ENCODE data around the gene KCNN3.

Gene KCNN3

DNA sequence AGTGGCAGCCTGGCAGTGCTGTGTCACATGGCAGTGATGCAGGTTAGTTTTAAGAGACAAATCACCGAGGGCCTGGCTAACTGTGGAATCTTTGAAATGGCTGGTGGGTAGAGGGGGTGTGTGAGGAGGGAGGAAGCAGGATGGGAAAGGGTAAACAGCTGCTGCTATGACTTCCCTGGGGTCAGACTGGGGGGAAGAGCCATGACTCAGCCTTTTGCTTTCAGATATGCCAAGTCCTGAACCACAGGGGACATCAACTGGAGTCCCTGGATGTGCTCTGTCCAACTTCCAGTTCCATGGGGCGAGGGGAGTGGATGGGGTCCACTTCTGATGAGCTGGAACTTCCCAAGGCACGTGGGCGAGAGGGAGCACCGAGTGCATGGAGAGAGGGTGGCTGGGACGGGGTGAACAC, 141.0 kb downstream of the KCNN3 start:
- H3K4me3 ChIP-seq (ENCODE audit: low read depth in 1 of 5, low read length in 5 of 5): no peak overlapping the region
- H3K36me3 ChIP-seq (ENCODE audit: control insufficient read depth in 5 of 5, insufficient read depth in 5 of 5, low read length in 5 of 5): no peaks in the 10 kb centered on the region
- H3K27ac ChIP-seq (ENCODE audit: low read depth, low read length): no peak overlapping the region
- H3K9me3 ChIP-seq (ENCODE audit: control insufficient read depth in 5 of 5, low read length in 5 of 5): no peaks in the 10 kb centered on the region
- peaks cover 4 to 61% (median 15%) of the 10 kb centered on the region in 5 donors for H3K4me1 ChIP-seq (ENCODE audit: control insufficient read depth in 5 of 5, insufficient read depth in 5 of 5, low read length in 5 of 5)
- peaks cover 0 to 11% (median 8%) of the 10 kb centered on the region in 5 donors for H3K27me3 ChIP-seq (ENCODE audit: control insufficient read depth in 5 of 5, insufficient read depth in 4 of 5, low read length in 5 of 5)
- H3K9ac ChIP-seq (ENCODE audit: low read length in 5 of 5): no peak overlapping the region

DNA sequence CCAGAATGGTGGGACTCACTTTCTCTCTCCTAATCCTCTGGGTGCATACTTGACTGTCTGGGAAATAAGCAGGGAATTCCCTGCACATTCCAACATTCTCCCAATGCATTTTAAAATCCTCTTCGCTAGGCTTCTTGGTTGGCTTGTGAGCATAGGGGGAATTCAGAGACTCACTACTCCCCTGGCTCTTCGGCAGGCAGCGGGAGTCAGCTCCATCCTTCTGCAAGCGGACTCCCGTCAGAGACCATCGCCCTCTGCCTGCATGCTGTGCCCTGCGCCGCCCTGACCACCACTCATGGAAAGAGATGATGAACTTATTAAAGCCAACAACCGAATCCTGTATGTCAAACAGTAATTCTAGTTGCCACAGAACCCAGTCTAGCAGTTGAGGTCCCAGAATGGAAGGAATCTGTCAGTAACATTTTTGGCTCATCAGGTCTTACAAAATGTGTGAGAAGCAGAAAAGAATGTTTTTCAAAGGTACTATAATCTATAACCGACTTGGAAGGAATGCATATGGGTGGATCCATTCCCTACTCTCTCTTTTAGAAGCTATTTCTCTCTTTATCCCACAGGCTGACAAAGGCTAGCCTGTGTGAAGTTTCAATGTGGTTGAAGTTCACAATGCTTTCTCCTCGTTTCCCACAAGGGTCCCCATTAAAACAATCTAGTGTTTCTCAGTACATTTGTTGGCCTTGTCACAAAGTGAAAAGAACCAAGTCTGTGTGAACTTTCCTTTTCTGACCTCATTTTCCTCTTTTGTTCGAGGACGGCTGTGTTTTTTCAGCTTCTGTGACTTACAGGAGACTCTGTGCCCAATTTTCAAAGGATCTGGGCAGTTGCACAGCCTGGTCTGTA, 143.0 kb downstream of the KCNN3 start:
- H3K9ac ChIP-seq (ENCODE audit: low read length in 5 of 5): no peak overlapping the region
- H3K4me3 ChIP-seq (ENCODE audit: low read depth in 1 of 5, low read length in 5 of 5): no peak overlapping the region
- no peak overlapping the region for H3K27ac ChIP-seq (ENCODE audit: low read depth, low read length)
- H3K27me3 ChIP-seq (ENCODE audit: control insufficient read depth in 5 of 5, insufficient read depth in 4 of 5, low read length in 5 of 5): peaks cover 0 to 11% (median 6%) of the 10 kb centered on the region in 5 donors
- no peaks in the 10 kb centered on the region for H3K9me3 ChIP-seq (ENCODE audit: control insufficient read depth in 5 of 5, low read length in 5 of 5)
- H3K4me1 ChIP-seq (ENCODE audit: control insufficient read depth in 5 of 5, insufficient read depth in 5 of 5, low read length in 5 of 5): peaks cover 4 to 47% (median 15%) of the 10 kb centered on the region in 5 donors
- H3K36me3 ChIP-seq (ENCODE audit: control insufficient read depth in 5 of 5, insufficient read depth in 5 of 5, low read length in 5 of 5): no peaks in the 10 kb centered on the region

DNA sequence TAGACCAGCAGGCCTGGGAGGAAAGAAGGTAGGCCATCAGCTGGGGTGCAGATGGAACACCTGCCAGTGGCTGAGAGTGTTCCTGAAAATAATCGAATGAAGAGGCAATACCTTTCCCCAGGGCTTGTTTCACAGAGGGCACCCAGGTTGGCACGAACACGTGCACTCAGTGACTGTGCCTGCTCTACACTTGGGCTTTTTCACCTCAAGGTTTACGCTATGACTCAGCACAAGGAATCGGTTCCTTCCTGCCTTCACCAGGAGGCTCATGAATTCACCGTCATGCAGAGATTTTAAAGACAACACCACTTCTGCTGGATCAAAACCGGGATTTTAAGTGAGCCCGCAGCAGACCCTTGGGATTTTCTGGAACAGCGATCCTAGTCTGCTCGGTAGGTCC, 143.6 kb downstream of the KCNN3 start:
- peaks cover 4 to 46% (median 15%) of the 10 kb centered on the region in 5 donors for H3K4me1 ChIP-seq (ENCODE audit: control insufficient read depth in 5 of 5, insufficient read depth in 5 of 5, low read length in 5 of 5)
- no peak overlapping the region for H3K9ac ChIP-seq (ENCODE audit: low read length in 5 of 5)
- no peak overlapping the region for H3K4me3 ChIP-seq (ENCODE audit: low read depth in 1 of 5, low read length in 5 of 5)
- H3K9me3 ChIP-seq (ENCODE audit: control insufficient read depth in 5 of 5, low read length in 5 of 5): no peaks in the 10 kb centered on the region
- no peak overlapping the region for H3K27ac ChIP-seq (ENCODE audit: low read depth, low read length)
- no peaks in the 10 kb centered on the region for H3K36me3 ChIP-seq (ENCODE audit: control insufficient read depth in 5 of 5, insufficient read depth in 5 of 5, low read length in 5 of 5)
- peaks cover 0 to 11% (median 3%) of the 10 kb centered on the region in 5 donors for H3K27me3 ChIP-seq (ENCODE audit: control insufficient read depth in 5 of 5, insufficient read depth in 4 of 5, low read length in 5 of 5)

DNA sequence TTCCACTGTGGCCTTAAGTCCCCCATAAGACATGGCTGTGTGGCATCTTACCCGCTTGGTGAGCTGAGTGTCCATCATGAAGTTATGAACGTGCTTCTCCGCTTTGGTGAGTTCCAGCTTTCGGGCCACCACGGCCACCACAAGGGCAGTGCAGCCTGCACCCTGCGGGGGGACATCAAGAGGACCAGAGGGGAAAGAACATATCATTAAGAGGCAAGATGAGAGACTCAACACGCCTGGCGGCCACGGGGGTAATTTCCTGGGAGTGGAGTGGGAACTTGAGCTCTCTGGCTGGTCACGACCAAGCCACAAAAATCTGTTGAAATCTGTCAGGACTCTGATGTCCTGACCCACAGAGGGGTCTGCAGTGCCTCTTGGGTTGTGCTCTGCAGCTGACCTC, 144.2 kb downstream of the KCNN3 start:
- peaks cover 4 to 44% (median 9%) of the 10 kb centered on the region in 5 donors for H3K4me1 ChIP-seq (ENCODE audit: control insufficient read depth in 5 of 5, insufficient read depth in 5 of 5, low read length in 5 of 5)
- no peak overlapping the region for H3K4me3 ChIP-seq (ENCODE audit: low read depth in 1 of 5, low read length in 5 of 5)
- no peak overlapping the region for H3K9ac ChIP-seq (ENCODE audit: low read length in 5 of 5)
- H3K27me3 ChIP-seq (ENCODE audit: control insufficient read depth in 5 of 5, insufficient read depth in 4 of 5, low read length in 5 of 5): peaks cover 0 to 11% (median 3%) of the 10 kb centered on the region in 5 donors
- H3K36me3 ChIP-seq (ENCODE audit: control insufficient read depth in 5 of 5, insufficient read depth in 5 of 5, low read length in 5 of 5): no peaks in the 10 kb centered on the region
- H3K27ac ChIP-seq (ENCODE audit: low read depth, low read length): no peak overlapping the region
- no peaks in the 10 kb centered on the region for H3K9me3 ChIP-seq (ENCODE audit: control insufficient read depth in 5 of 5, low read length in 5 of 5)

DNA sequence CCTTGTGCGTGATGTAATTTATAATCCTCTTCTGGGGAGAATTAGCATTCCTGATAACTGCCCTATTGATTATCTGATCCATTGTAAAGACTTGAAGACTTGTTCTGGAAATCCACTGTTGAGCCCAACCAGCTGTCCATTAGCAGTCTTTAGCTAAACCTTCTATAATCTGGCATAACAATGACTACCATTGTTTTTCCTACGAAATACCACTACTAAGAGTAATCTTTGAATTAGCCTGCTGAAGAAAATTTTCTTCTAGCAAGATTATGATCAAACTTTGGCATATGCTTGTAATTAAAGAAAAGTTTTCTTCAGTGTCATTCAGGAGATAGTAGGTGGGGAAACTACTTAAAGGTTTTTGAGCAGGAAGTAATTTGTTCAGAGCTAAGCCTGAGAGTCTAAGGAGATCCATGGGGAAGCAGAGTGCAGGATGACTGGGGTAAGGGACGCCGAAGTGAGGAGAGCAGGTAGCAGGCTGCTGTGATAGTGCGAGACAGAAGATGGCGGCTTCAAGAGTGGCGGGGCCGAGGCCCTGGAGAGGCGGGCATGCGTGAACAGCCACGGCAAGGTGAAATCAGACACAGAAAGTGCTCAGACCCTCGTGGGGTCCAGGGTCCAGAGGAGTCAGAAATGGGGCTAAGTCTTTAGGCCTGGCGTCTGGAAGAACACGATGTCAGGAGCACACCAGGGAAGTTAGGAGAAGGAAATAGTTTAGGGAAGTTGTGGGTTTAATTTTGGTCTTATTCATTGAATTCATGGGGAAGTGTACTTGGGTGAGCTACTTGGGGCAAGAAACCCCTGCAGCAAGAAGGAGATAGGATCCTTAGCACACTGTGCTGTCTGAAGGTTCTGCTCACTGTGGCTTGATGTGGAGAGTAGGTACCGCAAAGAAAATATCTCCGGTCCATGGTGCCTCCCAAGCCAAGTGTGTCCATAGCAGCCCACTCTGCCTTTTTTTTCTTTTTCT, 149.5 kb downstream of the KCNN3 start:
- no peaks in the 10 kb centered on the region for H3K36me3 ChIP-seq (ENCODE audit: control insufficient read depth in 5 of 5, insufficient read depth in 5 of 5, low read length in 5 of 5)
- H3K4me1 ChIP-seq (ENCODE audit: control insufficient read depth in 5 of 5, insufficient read depth in 5 of 5, low read length in 5 of 5): peaks cover 0 to 28% (median 0%) of the 10 kb centered on the region in 5 donors
- no peak overlapping the region for H3K9ac ChIP-seq (ENCODE audit: low read length in 5 of 5)
- H3K27ac ChIP-seq (ENCODE audit: low read depth, low read length): no peak overlapping the region
- no peak overlapping the region for H3K4me3 ChIP-seq (ENCODE audit: low read depth in 1 of 5, low read length in 5 of 5)
- peaks cover 0 to under 1% (median 0%) of the 10 kb centered on the region in 5 donors for H3K27me3 ChIP-seq (ENCODE audit: control insufficient read depth in 5 of 5, insufficient read depth in 4 of 5, low read length in 5 of 5)
- no peaks in the 10 kb centered on the region for H3K9me3 ChIP-seq (ENCODE audit: control insufficient read depth in 5 of 5, low read length in 5 of 5)

DNA sequence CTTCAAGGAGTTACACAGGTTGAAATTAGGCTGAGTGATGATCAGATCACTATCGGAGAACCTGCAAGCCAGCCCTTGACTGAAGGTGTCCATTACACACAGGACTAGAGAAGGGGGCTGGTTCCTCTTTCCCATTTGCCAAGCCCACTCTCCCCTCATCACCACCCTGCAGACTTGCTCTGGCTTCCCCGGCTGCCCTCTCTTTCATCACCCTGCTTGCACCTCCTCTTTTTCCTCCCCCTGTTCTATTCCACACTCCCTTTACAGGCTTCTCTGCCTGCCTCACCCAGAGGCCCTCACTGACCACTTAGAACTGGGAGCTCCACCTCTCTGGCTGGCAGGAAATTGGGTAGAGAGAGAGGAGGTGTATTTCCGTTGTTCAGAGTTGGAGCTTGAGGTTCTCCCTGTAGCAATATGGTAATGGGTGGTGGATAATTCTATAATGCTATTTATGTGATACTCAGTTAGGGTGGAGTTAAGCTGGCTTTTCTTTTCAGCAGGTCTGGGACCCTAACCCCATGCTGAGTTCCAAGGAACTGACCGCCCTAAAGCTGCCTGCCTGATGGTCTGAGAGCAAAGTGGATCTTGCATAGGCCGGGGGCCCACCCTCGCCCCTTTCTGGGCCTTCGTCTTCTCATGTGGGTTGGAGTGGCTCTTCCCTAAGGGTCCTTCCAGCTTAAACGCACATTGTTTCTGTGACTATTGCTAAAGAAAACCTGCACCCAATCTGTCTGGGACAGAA, 150.3 kb downstream of the KCNN3 start:
- Histone ChIP-seq H3K4me3 (ENCODE audit: low read depth in 1 of 5, low read length in 5 of 5) (no peak overlapping the region), H3K9ac (ENCODE audit: low read length in 5 of 5) (no peak overlapping the region), H3K27me3 (ENCODE audit: control insufficient read depth in 5 of 5, insufficient read depth in 4 of 5, low read length in 5 of 5) (no peaks in the 10 kb centered on the region), H3K27ac (ENCODE audit: low read depth, low read length) (no peak overlapping the region), H3K9me3 (ENCODE audit: control insufficient read depth in 5 of 5, low read length in 5 of 5) (no peaks in the 10 kb centered on the region), H3K36me3 (ENCODE audit: control insufficient read depth in 5 of 5, insufficient read depth in 5 of 5, low read length in 5 of 5) (no peaks in the 10 kb centered on the region), H3K4me1 (ENCODE audit: control insufficient read depth in 5 of 5, insufficient read depth in 5 of 5, low read length in 5 of 5) (peaks cover 0 to 28% (median 0%) of the 10 kb centered on the region in 5 donors)

DNA sequence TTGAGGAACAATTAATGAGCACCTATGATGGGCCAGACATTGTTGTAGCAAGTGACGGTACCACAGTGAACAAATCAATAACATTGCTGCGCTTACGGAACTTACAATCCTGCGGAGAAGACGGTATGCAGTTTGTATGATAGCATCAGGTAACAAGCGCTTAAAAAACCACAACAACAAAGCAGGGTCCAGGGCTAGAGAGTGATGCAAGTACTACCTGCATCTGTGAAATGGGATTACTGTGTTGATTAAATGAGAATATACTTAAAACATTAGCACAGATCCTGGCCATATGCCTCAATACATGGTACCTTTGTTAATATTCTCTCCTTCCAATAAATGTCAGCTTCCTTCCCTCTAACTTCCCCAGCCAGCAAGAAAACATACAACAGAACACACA, 151.5 kb downstream of the KCNN3 start:
- H3K4me3 ChIP-seq (ENCODE audit: low read depth in 1 of 5, low read length in 5 of 5): no peak overlapping the region
- no peaks in the 10 kb centered on the region for H3K36me3 ChIP-seq (ENCODE audit: control insufficient read depth in 5 of 5, insufficient read depth in 5 of 5, low read length in 5 of 5)
- no peak overlapping the region for H3K27ac ChIP-seq (ENCODE audit: low read depth, low read length)
- H3K4me1 ChIP-seq (ENCODE audit: control insufficient read depth in 5 of 5, insufficient read depth in 5 of 5, low read length in 5 of 5): peaks cover 0 to 28% (median 0%) of the 10 kb centered on the region in 5 donors
- H3K9me3 ChIP-seq (ENCODE audit: control insufficient read depth in 5 of 5, low read length in 5 of 5): no peaks in the 10 kb centered on the region
- H3K9ac ChIP-seq (ENCODE audit: low read length in 5 of 5): no peak overlapping the region
- H3K27me3 ChIP-seq (ENCODE audit: control insufficient read depth in 5 of 5, insufficient read depth in 4 of 5, low read length in 5 of 5): no peaks in the 10 kb centered on the region

DNA sequence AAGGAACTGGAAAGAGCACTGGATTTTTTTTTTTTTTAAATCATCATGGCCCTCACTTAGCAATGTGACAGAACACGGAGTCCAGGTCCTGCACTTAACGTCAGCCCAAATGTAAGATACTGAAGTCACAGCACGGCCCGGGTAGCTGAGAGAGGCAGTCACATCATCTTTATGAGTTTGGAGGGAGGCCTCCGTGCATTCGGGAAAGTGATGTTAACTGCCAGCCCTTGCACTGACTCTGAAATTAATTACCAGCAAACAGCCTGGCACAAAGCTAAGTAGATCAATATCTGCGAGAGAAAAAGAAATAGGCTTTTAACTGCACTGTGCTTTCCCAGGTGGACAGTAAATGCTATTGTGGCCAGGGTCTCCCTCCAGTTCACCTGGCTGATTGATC, 152.6 kb downstream of the KCNN3 start:
- Histone ChIP-seq H3K9ac (ENCODE audit: low read length in 5 of 5) (no peak overlapping the region), H3K4me1 (ENCODE audit: control insufficient read depth in 5 of 5, insufficient read depth in 5 of 5, low read length in 5 of 5) (peaks cover 0 to 28% (median 0%) of the 10 kb centered on the region in 5 donors), H3K27me3 (ENCODE audit: control insufficient read depth in 5 of 5, insufficient read depth in 4 of 5, low read length in 5 of 5) (no peaks in the 10 kb centered on the region), H3K27ac (ENCODE audit: low read depth, low read length) (no peak overlapping the region), H3K36me3 (ENCODE audit: control insufficient read depth in 5 of 5, insufficient read depth in 5 of 5, low read length in 5 of 5) (no peaks in the 10 kb centered on the region), H3K4me3 (ENCODE audit: low read depth in 1 of 5, low read length in 5 of 5) (no peak overlapping the region), H3K9me3 (ENCODE audit: control insufficient read depth in 5 of 5, low read length in 5 of 5) (no peaks in the 10 kb centered on the region)

DNA sequence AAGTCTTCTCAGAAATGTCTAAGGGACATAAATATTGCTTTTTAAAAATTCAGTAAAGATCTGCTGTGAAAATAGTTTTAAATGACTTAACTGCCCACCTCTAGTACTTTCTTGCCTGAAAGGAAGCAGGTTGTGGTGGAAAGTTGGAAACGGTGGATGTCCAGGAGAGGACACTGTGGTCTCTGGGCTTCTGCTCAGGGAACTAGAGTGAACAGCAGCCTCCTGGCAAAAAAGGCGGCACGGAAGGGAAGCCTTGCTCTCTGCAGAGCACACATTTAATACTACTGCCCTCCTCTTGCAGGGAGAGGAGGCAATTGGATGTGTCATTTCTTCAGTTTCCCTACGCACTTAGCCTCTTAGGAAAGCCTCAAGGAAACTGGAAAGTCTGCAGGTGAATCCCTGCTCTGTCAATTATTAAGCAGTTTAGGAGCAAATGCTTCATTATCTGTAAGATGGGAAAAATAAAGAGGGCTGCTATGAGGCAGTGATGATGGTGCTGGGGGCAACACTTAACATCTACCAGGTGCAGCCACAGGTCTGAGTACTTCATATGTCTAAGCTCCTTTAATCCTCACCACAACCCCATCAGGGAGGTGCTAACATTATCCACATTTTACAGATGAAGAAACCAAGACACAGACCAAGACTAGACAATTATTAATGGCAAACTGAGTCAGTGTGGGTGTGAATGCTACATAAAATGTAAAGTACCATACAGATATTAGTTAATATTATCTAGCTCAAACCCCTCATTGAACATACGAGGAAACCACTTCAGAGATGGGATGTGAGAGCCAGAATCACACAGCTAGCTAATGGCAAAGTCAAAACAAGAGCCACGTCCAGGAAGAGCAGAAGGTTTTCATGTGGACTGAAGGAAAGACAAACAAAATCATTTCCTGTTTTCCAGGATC, 153.2 kb downstream of the KCNN3 start:
- H3K4me3 ChIP-seq (ENCODE audit: low read depth in 1 of 5, low read length in 5 of 5): no peak overlapping the region
- H3K9ac ChIP-seq (ENCODE audit: low read length in 5 of 5): no peak overlapping the region
- H3K27me3 ChIP-seq (ENCODE audit: control insufficient read depth in 5 of 5, insufficient read depth in 4 of 5, low read length in 5 of 5): no peaks in the 10 kb centered on the region
- H3K9me3 ChIP-seq (ENCODE audit: control insufficient read depth in 5 of 5, low read length in 5 of 5): no peaks in the 10 kb centered on the region
- no peak overlapping the region for H3K27ac ChIP-seq (ENCODE audit: low read depth, low read length)
- H3K4me1 ChIP-seq (ENCODE audit: control insufficient read depth in 5 of 5, insufficient read depth in 5 of 5, low read length in 5 of 5): peaks cover 0 to 26% (median 0%) of the 10 kb centered on the region in 5 donors
- no peaks in the 10 kb centered on the region for H3K36me3 ChIP-seq (ENCODE audit: control insufficient read depth in 5 of 5, insufficient read depth in 5 of 5, low read length in 5 of 5)

Measured in subcutaneous abdominal adipose tissue (tissue), 5 donors.